Stimulated activated CD4-positive, alpha-beta T cell treated with anti-CD3 and anti-CD28 coated beads, Interleukin-2, amount 100 ng/mL, for 4 hours (primary cell): ENCODE data around the gene PTTG1.

Source experiments
- DNase-seq: peaks from one replicate; pipeline ENCODE4 v3.0.0-alpha.2; 2020; ENCODE audit warnings: low read depth

The PTTG1 gene

DNA sequence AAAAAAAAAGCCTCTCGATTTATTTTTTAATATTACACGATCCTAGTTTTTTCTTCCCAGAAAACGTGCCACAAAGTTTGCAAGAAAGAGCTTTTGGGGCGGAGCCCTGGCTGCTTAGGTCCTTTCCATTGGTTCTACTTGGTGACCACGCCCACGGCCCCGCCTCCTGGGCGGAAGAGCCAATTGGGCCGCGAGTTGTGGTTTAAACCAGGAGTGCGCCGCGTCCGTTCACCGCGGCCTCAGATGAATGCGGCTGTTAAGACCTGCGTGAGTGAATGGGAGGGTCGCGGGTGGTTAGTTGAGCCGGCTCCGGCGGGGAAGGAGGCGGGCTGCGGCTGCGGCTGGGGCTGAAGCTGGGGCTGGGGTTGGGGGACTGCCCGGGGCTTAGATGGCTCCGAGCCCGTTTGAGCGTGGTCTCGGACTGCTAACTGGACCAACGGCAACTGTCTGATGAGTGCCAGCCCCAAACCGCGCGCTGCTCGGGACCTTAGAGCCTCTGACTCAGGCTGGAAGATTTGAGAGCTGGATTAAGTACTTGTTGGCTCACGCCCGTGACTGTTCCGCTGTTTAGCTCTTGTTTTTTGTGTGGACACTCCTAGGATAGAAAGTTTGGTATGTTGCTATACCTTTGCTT lies at the start of gene PTTG1:
TSS of gene PTTG1 (plus strand) at position 231 of the 634 bp plus-strand sequence. CDS start 458 bp downstream, outside the sequence.
- peak; percentile 85 for DNase-seq

DNA sequence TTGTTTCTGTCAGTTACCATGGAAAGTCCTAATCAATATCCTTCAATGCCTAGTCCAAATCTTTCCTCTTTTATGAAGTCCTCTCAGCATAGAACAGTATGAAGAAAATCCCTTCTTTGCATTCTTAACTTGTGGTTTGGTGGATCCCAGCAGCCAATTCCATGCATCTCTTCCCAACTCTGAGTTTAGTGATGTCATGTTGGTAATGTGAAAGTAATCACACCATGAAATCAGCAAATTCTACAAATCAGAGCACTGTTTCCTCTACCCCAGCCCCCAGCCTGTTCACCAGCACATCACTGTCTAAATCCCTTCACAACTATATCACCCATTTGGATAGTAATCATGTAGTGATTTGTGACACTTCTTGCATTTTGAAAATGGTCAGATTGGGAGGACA lies 46.5 kb upstream of the PTTG1 start:
- no peak for DNase-seq

GRCh38 chr5:160375701-160376100 lies 46.0 kb upstream of the PTTG1 start:
- DNase-seq, result no peak

GRCh38 chr5:160376416-160376815 lies 45.2 kb upstream of the PTTG1 start:
- no peak for DNase-seq

DNA sequence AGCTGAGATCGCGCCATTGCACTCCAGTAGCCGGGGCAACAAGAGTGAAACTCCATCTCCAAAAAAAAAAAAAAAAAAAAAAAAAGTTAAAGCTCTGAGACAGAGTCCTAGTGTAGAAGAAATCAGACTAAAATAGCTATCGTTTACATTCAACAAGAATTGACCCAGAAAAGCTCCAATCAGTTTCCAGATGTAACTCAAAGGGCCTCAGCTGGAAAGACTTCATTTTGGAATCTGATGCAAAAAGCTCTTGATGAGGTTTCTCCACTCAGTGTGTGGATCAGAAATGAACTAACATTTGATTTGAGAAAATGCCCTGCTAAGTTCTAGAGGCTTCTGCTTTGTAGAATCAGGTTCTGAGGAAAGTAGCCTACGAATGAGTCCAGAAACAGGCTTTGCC lies 44.0 kb upstream of the PTTG1 start:
- DNase-seq, result no peak

GRCh38 chr5:160378330-160378729 lies 43.3 kb upstream of the PTTG1 start:
- no peak for DNase-seq

GRCh38 chr5:160379511-160379910 lies 42.1 kb upstream of the PTTG1 start:
- DNase-seq, result no peak

- no peak for DNase-seq
Observed at GRCh38 chr5:160380041-160380440, 41.6 kb upstream of the PTTG1 start.

- no peak for DNase-seq
Observed at GRCh38 chr5:160382346-160382745, 39.3 kb upstream of the PTTG1 start.

DNA sequence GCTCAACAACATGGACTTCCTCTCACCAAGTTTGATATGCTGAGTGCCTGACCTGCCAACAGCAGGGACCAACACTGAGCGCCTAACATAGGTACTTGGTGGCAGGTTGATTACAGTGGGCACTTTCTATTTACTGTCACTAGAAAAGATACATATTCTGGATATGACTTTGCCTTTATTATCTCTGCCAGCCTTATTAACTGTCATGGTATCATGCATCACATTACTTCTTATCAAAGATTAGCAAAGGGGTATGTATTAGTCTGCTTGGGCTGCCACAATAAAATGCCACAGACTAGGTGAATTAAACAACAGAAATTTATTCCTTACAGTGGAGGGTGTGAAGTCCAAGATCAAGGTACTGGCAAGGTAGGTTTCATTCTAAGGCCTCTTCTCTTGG lies 37.0 kb upstream of the PTTG1 start:
- no peak for DNase-seq

DNA sequence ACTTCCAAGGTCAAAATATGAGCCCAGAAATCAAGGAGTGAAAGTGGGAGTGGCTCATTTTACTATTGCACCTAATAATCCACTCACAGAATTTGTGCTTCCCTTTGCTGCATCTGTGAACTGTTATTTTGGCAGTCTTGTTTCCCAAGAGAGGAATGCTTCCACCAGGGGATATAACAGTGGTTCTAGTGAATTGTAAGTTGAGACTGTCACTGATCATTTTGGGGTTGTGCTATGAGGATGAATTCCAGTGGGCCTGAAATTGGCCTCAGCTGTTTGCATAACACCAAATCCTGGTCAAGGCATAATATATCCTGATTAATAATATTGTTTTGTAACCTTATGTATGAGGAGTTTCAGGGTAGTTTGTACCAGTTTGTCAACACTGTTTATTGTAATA lies 36.2 kb upstream of the PTTG1 start:
- no peak for DNase-seq

GRCh38 chr5:160387445-160387844 lies 34.2 kb upstream of the PTTG1 start:
- DNase-seq, result no peak

DNA sequence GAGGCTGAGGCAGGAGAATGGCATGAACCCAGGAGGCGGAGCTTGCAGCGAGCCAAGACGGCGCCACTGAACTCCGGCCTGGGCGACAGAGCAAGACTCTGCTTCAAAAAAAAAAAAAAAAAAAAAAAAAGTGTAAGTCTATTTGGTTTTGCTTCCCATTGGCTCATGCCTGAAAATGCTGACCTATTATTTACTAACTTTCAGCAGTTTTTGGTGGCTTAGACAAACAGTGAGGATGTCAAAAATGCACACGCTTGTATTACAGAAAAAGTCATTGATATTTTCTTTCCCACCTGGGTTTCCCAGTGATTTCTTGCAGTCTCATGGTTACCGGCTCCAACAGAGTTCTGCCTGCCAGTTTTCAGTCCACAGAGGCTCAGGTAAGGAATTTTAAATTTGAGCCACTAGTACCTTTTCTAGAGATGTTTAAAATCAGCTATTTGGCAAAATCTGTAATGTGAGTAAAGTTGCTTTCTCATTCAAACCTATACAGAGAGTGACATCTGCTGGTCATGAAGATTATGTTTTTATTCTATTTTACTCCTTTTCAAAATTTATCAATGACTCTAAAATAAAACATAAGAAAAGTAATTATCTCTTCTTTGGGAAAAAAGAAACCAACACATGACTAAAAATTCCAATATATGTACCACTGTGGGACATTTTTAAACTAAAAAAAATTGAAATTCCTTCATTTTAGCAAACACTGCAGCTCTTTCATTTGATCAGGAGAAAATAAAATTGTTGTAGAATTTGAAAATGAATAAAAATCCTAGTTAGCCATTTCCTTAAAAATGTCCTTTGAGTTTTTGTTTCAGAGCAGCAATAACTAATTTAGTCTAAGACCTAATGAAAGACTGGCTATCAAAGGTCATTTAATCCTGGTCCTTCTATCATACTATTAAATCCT lies 30.6 kb upstream of the PTTG1 start:
- no peak for DNase-seq

- DNase-seq, result no peak
Observed at GRCh38 chr5:160395111-160395510, 26.5 kb upstream of the PTTG1 start.

GRCh38 chr5:160397492-160397891 lies 24.2 kb upstream of the PTTG1 start:
- no peak for DNase-seq

DNA sequence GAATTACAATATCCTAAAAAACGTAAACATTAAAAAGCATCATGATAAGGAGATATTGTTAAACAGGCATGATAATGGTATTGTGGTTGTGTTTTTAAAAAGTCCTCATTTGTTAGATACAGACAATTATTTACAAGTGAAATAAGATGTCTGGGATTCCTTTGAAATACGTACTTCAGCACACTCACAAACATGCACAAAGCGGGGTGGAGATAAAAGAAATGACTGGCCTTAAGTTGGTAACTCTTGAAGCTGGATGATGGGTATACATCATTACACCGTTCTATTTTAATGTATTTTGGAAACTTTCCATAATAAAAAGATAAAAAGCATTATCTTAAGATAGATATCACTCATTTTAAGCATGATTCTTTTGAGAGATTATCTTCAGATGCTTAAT lies 22.8 kb upstream of the PTTG1 start:
- no peak for DNase-seq

GRCh38 chr5:160399402-160400353 lies 22.0 kb upstream of the PTTG1 start, which contains the start of gene FAM200C:
FAM200C (minus strand) TSS chr5:160400054; CDS start chr5:160395490, 4,564 bp downstream.
- peak; percentile 33 for DNase-seq

GRCh38 chr5:160418561-160419457 lies 2.8 kb upstream of the PTTG1 start, which contains the start of gene SLU7:
SLU7 (minus strand) TSS chr5:160419081; CDS start chr5:160415294, 3,787 bp downstream.
- DNase-seq, result peak; percentile 88

DNA sequence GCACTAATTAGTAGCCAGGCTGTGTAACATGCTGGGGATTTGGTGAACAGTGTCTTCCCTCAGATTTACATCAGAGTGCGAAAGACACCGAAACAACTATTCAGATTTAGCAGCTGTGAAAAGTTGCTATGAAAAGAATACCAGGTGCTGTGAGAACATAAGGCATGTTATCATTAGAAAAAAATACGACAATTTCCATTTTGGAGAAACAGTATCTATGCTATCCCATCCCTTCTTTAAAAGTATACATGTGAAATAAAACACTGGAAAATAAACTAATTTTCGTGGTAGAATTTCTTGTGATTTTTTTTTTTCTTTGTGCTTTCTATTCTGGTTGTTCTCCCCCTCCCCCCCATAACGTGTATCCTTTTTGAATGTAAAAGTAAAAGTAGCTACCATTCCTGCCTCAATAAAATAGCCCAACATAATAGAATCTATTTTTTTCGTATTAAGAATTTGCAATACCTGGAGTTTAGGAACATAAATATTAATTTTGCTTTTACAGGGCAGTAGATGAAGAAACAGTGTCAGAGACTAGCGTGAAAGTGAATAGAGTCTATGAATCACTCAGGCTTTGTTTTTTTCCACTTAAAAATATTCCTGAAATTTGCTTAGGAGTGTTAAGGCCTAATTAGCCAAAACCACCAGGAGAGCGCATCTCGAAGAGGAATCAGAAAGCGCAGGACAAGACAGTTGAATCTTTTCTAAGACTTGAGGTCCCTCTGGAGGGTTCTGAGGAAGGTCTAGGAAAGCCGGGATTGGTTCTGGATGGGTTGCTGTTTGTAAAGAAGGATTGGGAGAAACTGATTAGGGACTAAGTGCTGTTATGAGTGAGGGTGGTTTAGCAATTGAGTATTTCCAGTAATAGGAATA lies 2.0 kb upstream of the PTTG1 start:
- DNase-seq, result no peak

GRCh38 chr5:160420331-160420610 lies 1.4 kb upstream of the PTTG1 start:
- no peak for DNase-seq
